HG03439 (cell line): ENCODE data around the gene SINHCAF.

Source experiments
- ATAC-seq: cut with Tn5 transposase; IDR thresholded peaks from one replicate; pipeline ENCODE4 v1.9.1; 2021; ENCODE audit warnings: mild to moderate bottlenecking, moderate library complexity; ENCODE audit not compliant: unreplicated experiment

SINHCAF gene

DNA sequence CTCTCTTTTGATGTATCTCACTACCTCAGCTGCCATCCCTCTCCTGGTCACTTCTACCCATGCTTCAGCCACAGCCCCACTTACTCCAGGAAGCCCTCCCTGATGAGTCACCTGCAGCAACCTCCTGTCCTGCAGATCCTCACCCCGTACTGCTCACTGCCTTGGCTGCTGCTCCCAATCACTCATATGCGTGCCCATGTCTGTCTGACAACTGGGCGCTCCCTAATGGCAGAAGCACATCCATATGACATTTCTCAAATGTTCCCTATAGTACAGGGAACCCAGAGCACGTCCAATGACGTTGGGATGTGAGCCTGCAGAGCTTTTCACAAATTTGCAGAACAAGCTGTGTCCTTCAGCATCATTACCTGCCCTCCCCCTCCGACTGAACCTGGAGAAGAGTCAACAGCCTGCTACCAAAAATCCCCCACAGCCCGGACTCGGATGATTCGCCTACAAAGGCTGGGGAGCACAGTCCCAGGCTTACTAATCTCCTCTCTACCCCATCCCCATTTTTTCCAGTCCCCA, 90.0 kb downstream of the SINHCAF start:
- ATAC-seq: no peak

DNA sequence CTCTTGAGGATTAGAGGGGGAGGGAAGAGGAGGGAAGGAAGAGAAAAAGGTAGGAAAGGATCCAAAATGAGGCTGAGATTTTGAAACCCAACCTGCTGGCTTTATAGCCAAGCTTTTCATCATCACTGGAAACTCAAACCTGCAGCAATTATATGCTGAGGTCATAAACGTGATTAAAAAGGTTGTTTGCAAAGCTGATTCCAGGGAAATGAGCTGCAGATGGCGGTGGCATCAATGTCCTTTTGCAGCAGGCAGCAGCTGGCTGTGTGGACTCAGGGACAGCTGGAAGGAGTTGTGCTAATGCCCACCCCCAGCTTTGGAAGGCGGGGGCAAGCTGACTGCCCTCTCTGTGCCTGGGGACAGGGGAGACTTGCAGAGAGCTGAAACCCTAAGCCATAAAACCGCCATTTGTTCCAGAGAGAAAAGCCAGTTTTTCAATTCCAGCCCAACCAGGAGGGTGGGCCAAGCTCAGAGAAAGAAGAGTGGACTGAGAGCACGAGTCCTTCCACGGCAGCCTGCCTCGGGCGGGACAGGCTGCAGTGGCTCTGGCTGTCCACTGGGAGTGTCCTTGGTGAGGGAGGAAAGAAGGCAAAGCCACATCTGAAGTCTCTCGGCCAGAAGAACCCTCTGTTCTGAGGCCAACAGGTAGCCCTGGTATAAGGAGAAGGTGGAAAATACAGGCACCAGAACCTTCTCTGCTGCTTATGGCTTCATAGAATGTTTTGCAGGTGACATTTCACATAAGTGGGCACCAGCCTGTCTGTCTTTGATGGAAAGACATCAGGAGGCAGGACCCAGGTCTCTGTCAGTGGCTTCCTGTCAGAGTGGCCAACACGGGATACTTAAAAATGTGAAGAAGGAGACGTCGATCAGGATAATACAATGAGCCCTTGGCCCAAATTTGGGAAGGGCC, 90.7 kb downstream of the SINHCAF start:
- ATAC-seq: no peak

DNA sequence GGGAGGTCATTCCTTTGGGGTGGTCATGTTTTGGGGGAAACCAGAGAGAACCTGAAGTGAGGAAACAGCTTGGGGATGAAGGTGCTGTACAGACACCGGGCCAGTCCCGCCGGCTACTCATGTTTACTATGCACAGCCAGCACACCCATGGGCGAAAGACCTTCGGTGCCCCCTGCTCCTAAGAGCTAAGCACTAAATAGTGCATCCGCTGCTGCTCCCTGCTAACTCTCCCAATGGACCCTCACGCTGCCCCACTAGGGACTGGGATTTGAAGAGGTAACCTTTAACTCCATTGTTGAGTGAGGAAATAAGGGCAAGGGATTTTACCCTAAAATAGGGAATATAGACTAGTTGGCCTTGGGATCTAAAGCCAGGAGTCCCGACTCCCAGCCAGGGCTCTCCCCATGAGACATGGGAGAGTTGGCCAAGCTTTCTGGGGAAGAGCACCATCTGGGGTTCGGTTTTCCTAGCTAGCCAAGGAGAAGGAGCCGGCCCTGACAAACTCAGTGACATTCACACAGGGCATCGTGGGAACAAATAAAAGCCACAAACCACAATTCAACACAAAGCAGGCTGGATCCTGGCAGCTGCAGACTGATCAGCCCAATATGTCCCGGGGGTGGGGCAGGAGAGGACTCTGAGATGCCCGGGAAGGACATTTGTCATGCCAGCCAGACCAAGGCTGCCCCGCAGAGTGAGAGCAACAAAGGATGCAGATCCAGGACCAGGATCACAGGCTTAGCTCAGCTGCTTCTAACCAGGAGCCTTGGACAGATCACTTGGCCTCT, 91.7 kb downstream of the SINHCAF start:
- no peak for ATAC-seq

DNA sequence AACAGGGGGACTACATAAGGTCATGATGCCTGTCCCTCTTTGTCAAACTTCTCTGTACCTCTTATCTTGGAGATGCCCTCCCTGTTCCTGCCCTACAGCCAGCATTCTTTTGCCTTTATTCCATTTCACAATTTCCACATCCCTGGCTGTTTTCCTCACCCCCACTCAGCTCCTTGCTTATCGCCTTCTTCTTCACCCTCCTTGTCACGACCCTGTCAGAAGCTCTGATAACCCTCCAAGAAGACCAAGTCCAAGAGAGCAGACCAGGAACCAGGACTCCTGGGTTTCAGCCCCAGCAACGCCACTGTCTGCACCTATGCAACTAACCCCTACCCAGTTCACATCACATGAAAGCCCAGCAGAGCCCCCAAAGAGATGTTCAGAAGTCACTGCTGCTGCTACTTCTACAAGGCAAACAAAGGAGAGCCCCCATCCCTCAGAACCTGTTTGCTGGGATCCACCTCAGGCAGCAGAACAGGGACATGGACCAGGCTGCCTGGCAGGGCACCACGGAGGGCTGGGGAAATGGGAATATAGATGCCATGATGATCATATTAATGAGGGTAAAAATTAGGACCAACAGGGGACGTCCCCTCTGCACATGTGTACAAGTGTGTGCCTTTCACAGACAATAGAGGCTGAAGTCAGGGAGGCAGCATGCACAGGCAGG, 92.8 kb downstream of the SINHCAF start:
- no peak for ATAC-seq

DNA sequence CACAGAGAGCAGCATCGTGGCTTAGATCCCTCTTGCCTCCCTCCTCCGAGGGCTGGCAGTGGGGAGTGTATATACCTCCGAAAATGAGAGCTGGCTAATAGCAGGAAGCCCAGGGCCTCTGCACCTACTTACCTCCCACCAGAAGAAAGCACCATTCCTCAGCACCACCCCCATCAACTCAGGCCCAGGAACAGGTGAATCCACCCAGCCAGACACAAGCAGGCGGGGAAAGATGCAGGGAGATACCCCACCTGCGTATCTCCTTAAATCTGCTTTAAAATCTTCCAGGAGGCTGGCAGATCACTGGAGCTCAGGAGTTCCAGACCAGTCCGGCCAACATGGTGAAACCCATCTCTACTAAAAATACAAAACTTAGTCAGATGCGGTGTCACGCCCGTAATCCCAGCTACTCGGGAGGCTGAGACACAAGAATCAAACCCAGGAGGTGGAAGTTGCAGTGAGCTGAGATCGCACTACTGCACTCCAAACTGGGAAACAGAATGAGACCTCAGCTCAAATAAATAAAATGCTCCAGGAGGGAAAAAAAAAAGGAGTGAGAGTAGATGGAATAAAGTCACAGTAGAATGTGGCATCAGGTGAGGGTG, 93.5 kb downstream of the SINHCAF start:
- ATAC-seq: no peak

DNA sequence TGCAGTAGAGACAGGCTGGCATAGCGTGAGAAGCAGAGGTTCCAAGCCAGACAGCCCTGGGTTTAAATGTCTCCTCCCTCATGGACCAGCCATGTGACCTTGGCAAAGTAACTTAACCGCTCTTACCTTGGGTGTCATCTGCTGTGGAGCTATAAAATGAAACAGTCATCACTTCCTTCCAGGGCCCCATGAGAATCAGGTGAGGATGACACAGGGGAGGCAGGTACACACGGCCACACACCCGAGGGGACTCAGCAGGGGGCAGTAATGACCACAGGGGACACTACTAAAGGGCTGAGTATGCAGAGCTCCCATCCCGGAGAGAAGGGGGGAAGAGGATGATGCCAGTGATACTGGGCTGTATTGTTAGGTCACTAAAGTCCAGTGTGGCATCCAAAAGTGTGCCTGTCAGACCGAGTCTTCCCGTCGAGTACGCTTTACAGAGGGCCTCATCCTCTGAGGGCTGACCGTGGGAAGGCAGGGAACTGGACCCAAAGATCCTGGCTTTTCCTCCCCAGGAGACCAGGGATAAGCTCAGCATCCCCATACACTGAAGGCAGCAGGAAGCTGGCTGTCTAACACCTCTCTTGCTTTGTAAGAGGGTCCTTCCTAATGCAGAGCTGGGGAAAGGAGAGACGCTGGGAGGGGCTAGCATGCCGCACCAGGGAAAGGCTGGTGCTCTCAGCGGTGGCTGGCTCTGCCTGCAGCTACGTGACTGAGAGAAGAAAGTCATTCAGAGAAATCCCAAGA, 94.2 kb downstream of the SINHCAF start:
- ATAC-seq: no peak
